GM18951 (cell line): ENCODE results near the gene TMUB1.
"Not testable (repeated sequence)": the region's sequence is repeated elsewhere in the genome, so short reads cannot be mapped to it uniquely, and the experiment has no call there.

Experiments used
- POLR2A ChIP-seq: IDR thresholded peaks from 4 replicates; pipeline ENCODE4 v1.6.1; 2011; ENCODE audit warnings: mild to moderate bottlenecking; ENCODE audit not compliant: insufficient read length, insufficient read depth; ENCODE audit errors: extremely low read depth
- in situ Hi-C: fragments of 300-500 bp; cut with MboI; formaldehyde crosslinking; loops from one replicate; pipeline ENCODE4 v1.12.0; 2022; ENCODE audit warnings: low sequenced_read_pairs, mixed read lengths, inconsistent platforms; ENCODE audit not compliant: unreplicated experiment

TMUB1 gene

GRCh38 chr7:151047976-151048815 lies 35.1 kb downstream of the TMUB1 start, which contains the start of gene ASIC3:
Gene ASIC3, plus strand, starts transcription at chr7:151048531. Its CDS starts 355 bp downstream, at chr7:151048886.
- TF ChIP-seq POLR2A = no peak
- in situ Hi-C loops = no loop called here

- in situ Hi-C loops = no loop called here
- no peak for TF ChIP-seq POLR2A
Measured at GRCh38 chr7:151046603-151047573, 36.4 kb downstream of the TMUB1 start.

GRCh38 chr7:151045967-151046366 lies 37.3 kb downstream of the TMUB1 start:
- TF ChIP-seq POLR2A = no peak
- in situ Hi-C loops = no loop called here

GRCh38 chr7:151045262-151045661 lies 38.0 kb downstream of the TMUB1 start:
- no peak for TF ChIP-seq POLR2A
- in situ Hi-C loops = no loop called here

GRCh38 chr7:151043959-151044358 lies 39.3 kb downstream of the TMUB1 start:
- in situ Hi-C loops = no loop called here

GRCh38 chr7:151043449-151043848 lies 39.8 kb downstream of the TMUB1 start:
- in situ Hi-C loops = not testable (repeated sequence)

More at GRCh38 chr7:151043959-151044358, 39.3 kb downstream of the TMUB1 start:
- no peak for TF ChIP-seq POLR2A

- no peak for TF ChIP-seq POLR2A
- in situ Hi-C loops = no loop called here
Measured at GRCh38 chr7:151040616-151041375, 42.5 kb downstream of the TMUB1 start.

GRCh38 chr7:151039850-151040548 lies 43.3 kb downstream of the TMUB1 start:
- in situ Hi-C loops = no loop called here
- no peak for TF ChIP-seq POLR2A

GRCh38 chr7:151038951-151039849 lies 44.1 kb downstream of the TMUB1 start:
- TF ChIP-seq POLR2A = no peak
- in situ Hi-C loops = no loop called here

GRCh38 chr7:151035902-151036301 lies 47.4 kb downstream of the TMUB1 start:
- no peak for TF ChIP-seq POLR2A
- in situ Hi-C loops = no loop called here

- no peak for TF ChIP-seq POLR2A
- in situ Hi-C loops = no loop called here
Measured at GRCh38 chr7:151035026-151035717, 48.1 kb downstream of the TMUB1 start.
